ENCODE data around the gene KANSL2.

GRCh38 chr12:48668996-48669395 lies 13.0 kb downstream of the KANSL2 start:
- TF ChIP-seq EZH2 (IDR thresholded peaks at IDR 0.05; ENCODE audit: borderline replicate concordance, low read length), result no peak
- no peak for TF ChIP-seq CTCF (IDR thresholded peaks at IDR 0.05; ENCODE audit: low read length)
